HG03521 (cell line): ENCODE results near the gene APOF.
"Not testable (repeated sequence)": the region's sequence is repeated elsewhere in the genome, so short reads cannot be mapped to it uniquely, and the experiment has no call there.

Experiments
- ATAC-seq: cut with Tn5 transposase; IDR thresholded peaks from one replicate; pipeline ENCODE4 v1.9.1; 2021; ENCODE audit warnings: mild to moderate bottlenecking, moderate library complexity; ENCODE audit not compliant: unreplicated experiment

Gene APOF

DNA sequence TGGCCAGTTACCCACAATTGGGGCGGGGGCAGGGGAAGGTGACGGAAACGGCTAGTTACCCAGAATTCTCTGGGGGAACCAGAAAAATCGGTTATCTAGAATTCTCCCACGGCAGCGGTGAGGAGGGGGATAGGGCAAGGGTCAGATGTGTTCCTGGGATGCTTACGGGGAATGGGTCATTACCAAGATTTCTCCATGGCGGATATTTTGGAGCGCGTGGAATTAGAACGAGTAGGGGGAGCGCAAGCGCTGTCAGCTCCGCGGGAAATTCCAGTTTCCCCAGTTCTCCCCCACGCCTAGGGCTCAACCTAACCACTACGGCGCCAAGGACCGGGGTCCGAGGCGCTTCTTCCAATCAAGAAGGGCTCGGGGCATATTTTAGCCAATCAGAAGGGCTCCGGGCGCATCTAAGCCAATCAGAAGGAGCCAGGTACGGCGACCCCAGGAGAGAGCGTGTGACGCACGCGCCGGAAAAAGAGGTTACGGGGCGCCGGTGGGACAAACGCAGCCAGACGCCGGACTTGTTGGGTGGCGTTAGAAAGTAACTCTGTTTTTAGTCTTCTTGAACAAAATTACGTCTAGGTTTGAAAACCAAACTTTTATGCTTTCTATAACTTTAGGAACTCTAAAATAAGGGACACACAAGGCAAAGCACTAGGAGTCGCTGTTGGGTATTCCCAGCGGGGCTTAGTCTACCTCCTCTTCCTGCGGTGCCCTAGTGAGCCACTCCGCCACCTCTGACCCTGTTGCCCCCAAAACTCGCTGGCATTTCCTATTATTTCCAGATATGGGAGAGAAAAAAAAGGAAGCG, 28.8 kb downstream of the APOF start, which contains the start of gene PAN2:
TSS of gene PAN2 (minus strand) at position 322 of the 811 bp plus-strand sequence. CDS start 906 bp downstream, outside the sequence.
- ATAC-seq = peak; percentile 96

DNA sequence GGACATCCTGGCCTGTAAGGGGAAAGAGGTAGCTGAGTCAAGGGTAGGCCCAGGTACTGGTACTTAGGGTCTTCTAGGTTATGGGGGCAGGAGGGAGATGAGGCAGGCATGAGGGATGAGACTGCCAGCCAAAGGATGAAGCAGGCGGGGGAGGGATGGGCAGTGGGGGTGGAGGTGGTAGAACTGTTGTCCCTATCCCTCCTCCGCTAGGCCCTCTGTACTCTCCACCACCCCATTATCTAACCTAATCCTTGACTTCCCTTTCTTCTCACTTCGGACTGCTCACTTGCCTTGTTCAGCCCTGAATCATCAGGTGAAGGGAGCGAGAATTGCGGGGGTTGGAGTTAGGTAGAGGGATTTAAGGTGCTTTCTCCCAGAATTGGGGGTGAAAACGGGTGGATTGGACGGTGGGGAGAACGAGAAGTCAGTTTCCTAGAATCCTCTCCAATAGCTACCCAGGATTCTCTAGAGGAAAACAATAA, 29.4 kb downstream of the APOF start:
- no peak for ATAC-seq

DNA sequence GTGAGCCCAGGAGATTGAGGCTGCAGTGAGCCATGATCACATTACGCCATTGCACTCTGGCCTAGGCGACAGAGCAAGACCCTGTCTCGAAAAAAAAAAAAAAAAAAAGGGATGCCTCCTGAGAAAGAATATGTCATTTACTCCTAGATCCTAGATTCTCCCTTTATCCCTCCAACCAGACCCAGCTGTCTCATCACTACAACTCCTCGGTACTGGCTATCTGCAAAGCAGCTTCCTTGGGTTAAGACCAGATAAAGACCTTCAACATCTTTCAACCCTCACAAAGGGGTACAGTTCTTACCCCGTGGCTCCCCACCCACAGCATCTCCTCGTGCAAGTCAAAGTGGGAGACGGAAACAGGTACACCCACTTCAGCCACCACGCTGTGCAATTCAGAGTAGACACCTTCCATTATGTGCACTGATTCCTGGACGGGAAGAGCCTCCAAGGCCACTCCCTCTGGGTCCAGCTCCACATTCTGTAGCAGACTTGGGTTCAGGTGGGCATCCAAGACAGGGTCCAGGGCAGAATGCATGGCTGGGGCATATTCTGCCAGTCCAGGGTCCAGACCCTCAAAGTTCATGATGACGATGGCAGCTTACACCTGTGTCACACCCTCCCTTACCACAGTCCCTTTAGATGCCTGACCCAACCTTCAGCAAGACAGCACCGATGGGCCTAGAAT, 30.0 kb downstream of the APOF start:
- no peak for ATAC-seq

DNA sequence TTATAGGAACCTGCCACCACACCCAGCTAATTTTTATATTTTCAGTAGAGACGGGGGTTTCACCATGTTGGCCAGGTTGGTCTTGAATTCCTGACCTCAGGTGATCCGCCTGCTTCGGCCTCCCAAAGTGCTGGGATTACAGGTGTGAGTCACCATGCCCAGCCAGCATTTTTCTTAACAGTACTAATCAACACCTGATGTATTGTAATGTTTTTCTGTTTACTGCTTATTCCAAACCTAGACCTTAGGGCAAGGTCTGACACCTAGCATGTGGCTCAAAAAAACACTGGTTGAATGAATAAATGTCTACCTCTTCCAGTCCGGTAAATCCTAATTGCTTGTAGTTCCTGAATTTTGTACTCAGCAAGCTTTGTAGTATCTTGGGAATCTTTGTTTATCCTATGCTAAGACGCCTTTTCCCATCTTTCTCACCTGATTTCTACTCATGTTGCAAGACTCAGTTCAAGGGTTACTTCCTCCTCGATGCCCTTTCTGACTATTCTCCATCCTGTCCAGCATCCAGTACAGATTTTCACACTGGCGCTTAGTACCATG, 31.6 kb downstream of the APOF start:
- no peak for ATAC-seq

DNA sequence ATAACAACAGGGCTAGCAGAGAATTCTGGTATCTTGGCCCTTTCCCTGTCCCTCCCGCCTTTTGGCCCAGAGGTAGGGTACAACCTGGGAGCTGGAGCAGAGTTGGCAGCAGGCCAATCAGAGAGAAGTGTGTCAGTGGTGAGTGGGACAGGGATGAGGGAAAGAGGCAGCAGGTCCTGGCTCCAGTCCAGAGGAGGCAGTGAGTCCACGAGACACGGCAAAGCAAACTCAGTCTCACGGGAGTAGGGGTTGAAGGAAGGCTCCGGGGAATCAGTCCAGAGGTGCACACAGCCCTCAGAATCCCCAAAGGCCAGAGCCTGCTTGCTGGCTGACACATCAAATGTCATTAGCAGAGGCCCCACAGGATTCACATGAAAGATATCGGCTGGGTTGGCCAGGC, 36.1 kb downstream of the APOF start:
- no peak for ATAC-seq

DNA sequence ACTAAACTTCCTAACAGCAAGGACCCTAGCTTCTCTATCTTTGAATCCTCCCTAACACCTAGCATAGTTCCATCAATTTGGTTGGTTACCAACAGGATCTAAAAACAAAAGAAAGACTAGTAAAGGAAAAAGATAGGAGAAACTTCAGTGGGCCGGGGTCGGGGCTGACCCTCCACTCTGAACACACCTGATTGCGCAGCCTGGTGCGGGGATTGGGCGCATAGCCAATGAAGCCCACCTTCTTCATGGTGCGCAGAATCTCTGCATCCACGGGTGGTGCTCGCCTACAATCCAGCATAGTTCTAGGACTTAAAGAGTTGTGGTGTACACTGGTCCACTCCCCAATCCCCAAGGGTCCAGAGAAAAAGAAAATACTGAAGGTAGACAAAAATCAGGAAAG, 36.5 kb downstream of the APOF start:
- ATAC-seq = no peak

DNA sequence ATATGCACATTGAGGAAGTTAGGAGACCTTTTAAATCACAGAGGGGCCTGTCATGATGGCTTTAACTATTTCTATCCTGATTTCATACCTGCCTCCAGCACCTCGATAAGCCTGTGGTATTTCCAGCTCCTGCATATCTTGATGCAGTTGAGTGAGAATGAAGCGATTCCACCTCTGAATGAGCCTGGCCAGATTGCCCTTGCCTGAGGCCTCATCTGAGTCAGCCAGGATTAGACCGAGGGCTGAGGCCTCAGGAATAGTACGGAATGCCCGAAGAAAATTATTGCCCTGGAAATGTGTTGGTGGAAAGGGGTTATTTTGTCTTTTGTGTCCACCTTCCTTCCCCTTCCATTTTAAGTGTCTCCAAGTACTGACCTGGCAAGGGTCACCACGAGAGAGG, 38.5 kb downstream of the APOF start:
- ATAC-seq = no peak

DNA sequence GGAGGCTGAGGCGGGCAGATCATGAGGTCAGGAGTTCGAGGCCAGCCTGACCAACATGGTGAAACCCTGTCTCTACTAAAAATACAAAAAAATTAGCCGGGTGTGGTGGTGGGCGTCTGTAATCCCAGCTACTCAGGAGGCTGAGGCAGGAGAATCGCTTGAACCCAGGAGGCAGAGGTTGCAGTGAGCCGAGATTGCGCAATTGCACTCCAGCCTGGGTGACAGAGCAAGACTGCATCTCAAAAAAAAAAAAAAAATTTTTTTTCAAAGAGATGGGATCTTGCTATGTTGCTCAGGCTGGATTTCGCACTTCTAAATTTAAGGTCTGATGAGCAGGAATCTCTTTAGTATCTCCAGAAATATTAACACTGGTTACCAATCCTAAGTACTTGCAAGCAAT, 41.0 kb downstream of the APOF start:
- not testable (repeated sequence) for ATAC-seq

DNA sequence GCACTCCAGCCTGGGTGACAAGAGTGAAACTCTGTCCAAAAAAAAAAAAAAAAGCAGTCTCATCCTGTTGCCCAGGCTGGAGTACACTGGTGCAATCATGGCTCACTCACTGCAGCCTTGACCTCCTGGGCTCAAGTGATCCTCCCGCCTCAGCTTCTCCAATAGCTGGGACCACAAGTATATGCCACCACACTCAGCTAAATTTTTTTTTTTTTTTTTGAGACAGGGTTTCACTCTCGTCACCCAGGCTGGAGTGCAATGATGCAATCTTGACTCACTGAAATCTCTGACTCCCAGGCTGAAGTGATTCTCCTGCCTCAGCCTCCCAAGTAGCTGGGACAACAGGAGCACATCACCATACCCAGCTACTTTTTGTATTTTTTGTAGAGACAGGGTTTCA, 41.6 kb downstream of the APOF start:
- no peak for ATAC-seq

DNA sequence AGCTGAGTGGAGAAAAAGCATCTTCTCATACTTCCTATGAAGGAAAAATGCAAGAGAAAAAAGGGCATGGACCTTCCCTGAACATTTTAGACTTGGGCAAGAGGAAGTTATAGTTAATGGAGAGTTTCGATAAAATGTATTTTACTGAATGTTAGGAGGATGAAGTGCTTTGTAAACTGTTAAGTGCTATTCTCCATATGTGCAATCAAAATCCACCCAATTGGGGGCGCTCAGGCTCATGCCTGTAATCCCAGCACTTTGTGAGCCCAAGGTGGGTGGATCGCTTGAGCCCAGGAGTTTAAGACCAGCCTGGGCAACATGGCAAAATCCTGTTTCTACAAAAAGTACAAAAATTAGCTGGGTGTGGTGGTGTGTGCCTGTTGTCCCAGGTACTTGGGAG, 45.0 kb downstream of the APOF start:
- no peak for ATAC-seq

DNA sequence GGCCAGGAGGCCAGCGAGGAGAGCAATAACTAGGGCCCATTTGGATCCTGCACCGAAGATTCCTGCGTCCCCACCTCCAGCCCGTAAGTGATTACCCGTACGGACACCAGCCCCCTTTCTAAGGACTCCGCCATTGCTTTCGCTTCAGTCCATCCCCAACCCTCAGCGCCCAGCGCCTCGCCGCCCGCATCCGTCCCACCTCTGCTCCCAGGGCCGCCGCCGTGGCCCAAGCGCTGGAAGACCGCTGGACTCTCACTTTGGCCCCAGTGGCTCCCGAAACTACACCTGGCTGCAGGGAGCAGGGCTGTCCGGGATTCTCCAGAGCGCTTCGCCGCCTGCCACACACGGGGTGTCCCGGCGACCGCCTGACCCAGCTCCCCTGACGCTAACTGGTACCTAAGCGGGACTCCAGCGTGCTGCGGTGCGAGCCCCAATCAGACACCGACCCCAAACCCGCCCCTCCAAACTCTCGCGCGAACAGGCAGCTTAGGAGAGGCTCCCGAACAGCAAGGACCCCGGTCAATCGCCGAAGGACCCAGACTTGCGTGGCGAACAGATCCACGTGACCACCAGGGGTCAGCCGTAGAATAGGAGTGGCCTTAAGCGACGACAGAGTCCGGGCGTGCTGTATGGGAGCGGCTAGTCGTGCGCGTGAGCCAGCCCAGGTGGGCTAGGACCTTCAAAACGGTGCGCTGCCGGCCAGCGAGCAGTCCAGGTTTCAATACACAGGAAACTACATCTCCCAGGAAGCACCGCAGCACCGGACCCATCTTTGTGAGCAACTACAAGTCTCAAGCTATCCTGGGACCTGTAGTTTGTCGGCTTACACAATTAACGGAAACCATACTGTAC, 46.8 kb downstream of the APOF start, which contains the start of gene CNPY2:
TSS of gene CNPY2 (minus strand) at position 367 of the 852 bp plus-strand sequence. CDS start 771 bp downstream, outside the sequence.
- ATAC-seq = peak; percentile 87

DNA sequence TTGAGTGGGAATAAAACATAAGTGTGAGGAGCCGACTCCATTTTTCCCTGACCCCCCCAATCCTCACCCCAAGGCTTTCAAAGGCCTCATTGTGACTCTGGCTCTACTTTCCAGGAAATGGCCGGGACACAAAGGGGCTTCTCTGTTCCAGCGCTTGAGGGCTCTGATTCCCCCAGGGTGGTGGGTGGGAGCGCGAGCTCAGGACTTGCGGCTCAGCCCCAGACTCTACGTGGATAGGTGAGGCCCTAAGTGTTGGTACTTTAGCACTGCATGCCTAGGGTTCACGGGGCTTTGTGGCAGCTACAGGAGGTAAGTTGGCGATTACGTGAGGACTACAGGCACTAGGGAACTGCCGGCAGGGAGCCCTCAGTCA, 47.4 kb downstream of the APOF start:
- ATAC-seq = no peak

DNA sequence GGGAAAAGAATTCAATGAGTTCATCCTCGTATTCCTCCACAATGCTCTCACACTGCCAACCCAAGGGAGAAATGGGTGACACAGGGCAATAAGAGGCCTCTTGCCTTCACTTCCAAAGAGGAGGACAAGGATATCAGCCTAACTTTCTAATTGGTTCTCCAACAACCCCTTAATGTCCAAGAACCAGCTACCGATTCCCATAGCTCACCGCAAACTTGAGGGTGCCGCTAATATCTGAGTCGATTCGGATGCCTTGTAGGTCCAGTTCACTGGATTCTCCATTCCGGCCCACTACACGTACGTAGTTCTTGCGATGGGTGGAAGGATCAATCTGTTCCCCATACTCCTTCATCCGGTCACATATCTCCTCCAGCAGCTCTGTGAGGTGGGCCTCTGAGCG, 51.7 kb downstream of the APOF start:
- no peak for ATAC-seq
